Measurements from ENCODE around the gene IGSF21. TPM values are rescaled to one million over a fixed set of nuclear protein-coding genes. Genes with fewer than 3 reads are reported as not detected.

IGSF21 gene
- total and polyA plus RNA-seq, 2 donors (not counting 1 experiment from before 2014, with no cell fraction given), result not detected

- H2AFZ ChIP-seq (ENCODE audit: insufficient read depth, low read depth, low read length, poor library complexity, severe bottlenecking), result no peak overlapping the region
- H3K9ac ChIP-seq (ENCODE audit: low read length), result no peak overlapping the region
- H3K4me2 ChIP-seq (replicated peaks; ENCODE audit: low read depth, low read length, poor library complexity, severe bottlenecking), result no peak overlapping the region
- H3K36me3 ChIP-seq (replicated peaks in 1 of 2; ENCODE audit: control extremely low read depth in 1 of 2, control insufficient read depth in 1 of 2, extremely low read depth in 1 of 2, insufficient read depth in 2 of 2, low read length in 1 of 2), result no peaks in the 10 kb centered on the region
- no peak for DNase-seq
- no peak overlapping the region for H3K27ac ChIP-seq (ENCODE audit: low read length in 2 of 2)
- 54% methylated on average over 3 of the region's 3 CpGs for WGBS (ENCODE audit: insufficient coverage)
- Mint-ChIP-seq H3K9me3 (ENCODE audit: insufficient read depth) (no peaks in the 10 kb centered on the region), H3K27ac (no peak overlapping the region), H3K4me1 (no peaks in the 10 kb centered on the region), H3K27me3 (peaks cover 14% of the 10 kb centered on the region), H3K4me3 (no peak overlapping the region)
- TF ChIP-seq CTCF (IDR thresholded peaks at IDR 0.05), result no peak
- TF ChIP-seq EZH2 (IDR thresholded peaks at IDR 0.05; ENCODE audit: borderline replicate concordance, insufficient read depth, low read depth, low read length, poor library complexity, severe bottlenecking), result no peak
- intact Hi-C loops (cut with micrococcal nuclease), result no loop called here
- ChIA-PET POLR2A (no interaction called here), CTCF (no interaction called here)
- no peaks in the 10 kb centered on the region for H4K20me1 ChIP-seq (ENCODE audit: control insufficient read depth, insufficient read depth, low read length, poor library complexity, severe bottlenecking)
- no peaks in the 10 kb centered on the region for H3K4me1 ChIP-seq (ENCODE audit: control insufficient read depth in 2 of 2, insufficient read depth in 2 of 2, low read length in 2 of 2)
- no peak overlapping the region for H3K4me3 ChIP-seq (ENCODE audit: control extremely low read depth in 1 of 5, extremely low read depth in 1 of 5, insufficient read depth in 1 of 5, low read depth in 2 of 5, low read length in 4 of 5)
- no peaks in the 10 kb centered on the region for H3K79me2 ChIP-seq (ENCODE audit: control insufficient read depth, insufficient read depth, low read length)
- no peak for ATAC-seq (ENCODE audit: low read depth)
- H3K27me3 ChIP-seq (replicated peaks in 1 of 4; ENCODE audit: control extremely low read depth in 1 of 4, control insufficient read depth in 3 of 4, insufficient read depth in 4 of 4, low read length in 3 of 4), result no peaks in the 10 kb centered on the region
- no peaks in the 10 kb centered on the region for H3K9me3 ChIP-seq (ENCODE audit: control extremely low read depth in 1 of 3, control insufficient read depth in 2 of 3, insufficient read depth in 1 of 3, low read length in 2 of 3)
These were observed 237.2 kb downstream of the IGSF21 start for GRCh38 chr1:18344755-18345154.

GRCh38 chr1:18347559-18347958 is 240.0 kb downstream of the IGSF21 start:
- CTCF ChIA-PET, result interaction anchor here (0.5 kb wide), 1 partner anchor 188 kb away, joined by 4 read pairs; no protein-coding TSS in a partner anchor
- no peak for TF ChIP-seq CTCF (IDR thresholded peaks at IDR 0.05)
- no peak for TF ChIP-seq EZH2 (IDR thresholded peaks at IDR 0.05; ENCODE audit: borderline replicate concordance, insufficient read depth, low read depth, low read length, poor library complexity, severe bottlenecking)
- POLR2A ChIA-PET, result no interaction called here
- no peaks in the 10 kb centered on the region for H3K36me3 ChIP-seq (replicated peaks in 1 of 2; ENCODE audit: control extremely low read depth in 1 of 2, control insufficient read depth in 1 of 2, extremely low read depth in 1 of 2, insufficient read depth in 2 of 2, low read length in 1 of 2)
- ATAC-seq (ENCODE audit: low read depth) (no peak), DNase-seq (no peak)
- peaks cover 0 to 2% (median 0%) of the 10 kb centered on the region in 4 experiments for H3K27me3 ChIP-seq (replicated peaks in 1 of 4; ENCODE audit: control extremely low read depth in 1 of 4, control insufficient read depth in 3 of 4, insufficient read depth in 4 of 4, low read length in 3 of 4)
- Mint-ChIP-seq H3K9me3 (ENCODE audit: insufficient read depth) (no peaks in the 10 kb centered on the region), H3K27ac (no peak overlapping the region), H3K4me3 (no peak overlapping the region), H3K27me3 (peaks cover 14% of the 10 kb centered on the region), H3K4me1 (no peaks in the 10 kb centered on the region)
- no peak overlapping the region for H3K4me2 ChIP-seq (replicated peaks; ENCODE audit: low read depth, low read length, poor library complexity, severe bottlenecking)
- H3K9me3 ChIP-seq (ENCODE audit: control extremely low read depth in 1 of 3, control insufficient read depth in 2 of 3, insufficient read depth in 1 of 3, low read length in 2 of 3), result peaks cover 0 to 4% (median 0%) of the 10 kb centered on the region in 3 donors
- no peaks in the 10 kb centered on the region for H3K4me1 ChIP-seq (ENCODE audit: control insufficient read depth in 2 of 2, insufficient read depth in 2 of 2, low read length in 2 of 2)
- no peak overlapping the region for H3K4me3 ChIP-seq (ENCODE audit: control extremely low read depth in 1 of 5, extremely low read depth in 1 of 5, insufficient read depth in 1 of 5, low read depth in 2 of 5, low read length in 4 of 5)
- intact Hi-C loops (cut with micrococcal nuclease), result no loop called here
- no peak overlapping the region for H2AFZ ChIP-seq (ENCODE audit: insufficient read depth, low read depth, low read length, poor library complexity, severe bottlenecking)
- no peaks in the 10 kb centered on the region for H3K79me2 ChIP-seq (ENCODE audit: control insufficient read depth, insufficient read depth, low read length)
- WGBS (ENCODE audit: insufficient coverage), result 80% methylated on average over 1 of the region's 5 CpGs
- no peaks in the 10 kb centered on the region for H4K20me1 ChIP-seq (ENCODE audit: control insufficient read depth, insufficient read depth, low read length, poor library complexity, severe bottlenecking)
- no peak overlapping the region for H3K9ac ChIP-seq (ENCODE audit: low read length)
- H3K27ac ChIP-seq (ENCODE audit: low read length in 2 of 2), result no peak overlapping the region
